Upper lobe of left lung (tissue), 4 donors: ENCODE results near the gene CMTM2.
A peak's percentile ranks its signal among the peaks of the same experiment; 100 is the strongest.

ENCODE experiments used
- EP300 ChIP-seq, 4 donors: sonication (generic); formaldehyde crosslinking; IDR thresholded peaks; one replicate each; pipeline ENCODE4 v1.5.1; 2017; ENCODE audit warnings: antibody characterized with exemption in 4 of 4, control low read depth in 2 of 4
- POLR2A ChIP-seq, 4 donors: fragments of 450-650 bp; IDR thresholded peaks; one replicate each; pipeline ENCODE4 v1.5.1; 2016 to 2017; ENCODE audit warnings: antibody characterized with exemption in 4 of 4, mild to moderate bottlenecking in 2 of 4
- POLR2AphosphoS5 ChIP-seq, 2 donors: sonication (generic); formaldehyde crosslinking; IDR thresholded peaks; one replicate each; pipeline ENCODE4 v1.5.1; 2017; ENCODE audit warnings: antibody characterized with exemption in 2 of 2
- TF ChIP-seq, protein P1 (sequence below), 6 experiments: fragments of 450-650 bp in 4 of 6; fragments of 200-600 bp in 2 of 6; sonication (generic) in 2 of 6; IDR thresholded peaks; one replicate each; pipeline ENCODE4 v1.5.1; 2016 to 2019; ENCODE audit warnings: antibody characterized with exemption in 6 of 6

DNA sequence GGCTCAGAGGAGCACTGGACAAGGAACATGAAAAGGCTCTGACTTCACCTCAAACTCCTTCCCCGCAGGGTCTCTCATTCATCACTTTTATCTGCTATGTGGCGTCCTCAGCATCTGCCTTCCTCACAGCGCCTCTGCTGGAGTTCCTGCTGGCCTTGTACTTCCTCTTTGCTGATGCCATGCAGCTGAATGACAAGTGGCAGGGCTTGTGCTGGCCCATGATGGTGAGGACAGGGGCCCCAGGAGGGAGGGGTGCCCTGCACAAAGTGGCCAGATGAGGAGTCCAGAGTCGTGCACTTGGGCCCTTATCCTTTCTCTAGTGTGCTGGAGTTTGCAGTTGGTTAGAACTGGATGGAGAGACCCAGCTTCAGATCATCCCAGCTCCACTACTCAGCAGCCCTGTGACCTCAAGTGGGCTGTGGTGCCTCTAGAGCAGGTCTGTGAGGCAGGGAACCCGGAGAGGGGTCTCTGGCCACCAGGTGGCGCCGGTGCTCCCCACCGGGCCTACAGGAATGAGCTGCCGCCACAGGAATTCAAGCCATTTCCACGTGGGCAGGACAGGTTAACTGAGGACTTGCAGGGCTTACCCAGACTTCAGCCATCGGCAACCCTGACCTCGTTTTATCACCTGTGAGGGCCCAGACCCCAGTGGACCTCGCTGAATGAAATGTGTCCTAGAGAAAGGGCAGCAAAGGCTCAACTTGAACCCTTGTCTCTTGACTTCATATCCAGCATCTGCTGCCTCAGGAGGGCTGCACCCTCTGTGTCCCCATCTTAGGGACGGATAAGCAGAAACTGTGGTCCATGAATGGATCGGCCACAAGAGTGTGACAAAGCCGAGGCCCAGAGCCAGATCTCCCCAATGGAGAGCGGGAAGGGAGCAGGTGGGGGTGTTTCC lies 29.2 kb downstream of the CMTM2 start:
- TF ChIP-seq POLR2A (IDR thresholded peaks at IDR 0.05): no peak
- TF ChIP-seq, protein P1, sequence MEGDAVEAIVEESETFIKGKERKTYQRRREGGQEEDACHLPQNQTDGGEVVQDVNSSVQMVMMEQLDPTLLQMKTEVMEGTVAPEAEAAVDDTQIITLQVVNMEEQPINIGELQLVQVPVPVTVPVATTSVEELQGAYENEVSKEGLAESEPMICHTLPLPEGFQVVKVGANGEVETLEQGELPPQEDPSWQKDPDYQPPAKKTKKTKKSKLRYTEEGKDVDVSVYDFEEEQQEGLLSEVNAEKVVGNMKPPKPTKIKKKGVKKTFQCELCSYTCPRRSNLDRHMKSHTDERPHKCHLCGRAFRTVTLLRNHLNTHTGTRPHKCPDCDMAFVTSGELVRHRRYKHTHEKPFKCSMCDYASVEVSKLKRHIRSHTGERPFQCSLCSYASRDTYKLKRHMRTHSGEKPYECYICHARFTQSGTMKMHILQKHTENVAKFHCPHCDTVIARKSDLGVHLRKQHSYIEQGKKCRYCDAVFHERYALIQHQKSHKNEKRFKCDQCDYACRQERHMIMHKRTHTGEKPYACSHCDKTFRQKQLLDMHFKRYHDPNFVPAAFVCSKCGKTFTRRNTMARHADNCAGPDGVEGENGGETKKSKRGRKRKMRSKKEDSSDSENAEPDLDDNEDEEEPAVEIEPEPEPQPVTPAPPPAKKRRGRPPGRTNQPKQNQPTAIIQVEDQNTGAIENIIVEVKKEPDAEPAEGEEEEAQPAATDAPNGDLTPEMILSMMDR (IDR thresholded peaks at IDR 0.05): peak; percentile 78 to 90 (median 86)
- TF ChIP-seq EP300 (IDR thresholded peaks at IDR 0.05): no peak
- TF ChIP-seq POLR2AphosphoS5 (IDR thresholded peaks at IDR 0.05): peak in 1 of 2 donors; percentile 18
